Effector CD8-positive, alpha-beta T cell (primary cell): ENCODE data around the gene SEPTIN8.

Experiments
- DNase-seq: peaks from one replicate; lab custom pipeline; 2025; lab: John Stamatoyannopoulos, UW

Gene SEPTIN8

GRCh38 chr5:132748522-132749000, 28.5 kb downstream of the SEPTIN8 start:
- no peak for DNase-seq

- DNase-seq: no peak
These were observed 29.2 kb downstream of the SEPTIN8 start for GRCh38 chr5:132747616-132748440.

- DNase-seq: peak; percentile 48
These were observed 30.0 kb downstream of the SEPTIN8 start, which contains the start of gene CCNI2 for GRCh38 chr5:132746954-132747615. CCNI2 (plus strand) TSS chr5:132747426; CDS start chr5:132747496, 70 bp downstream.

GRCh38 chr5:132746592-132746953, 30.5 kb downstream of the SEPTIN8 start:
- DNase-seq: no peak

- no peak for DNase-seq
These were observed 32.4 kb downstream of the SEPTIN8 start for GRCh38 chr5:132744659-132745058.

GRCh38 chr5:132742626-132743025, 34.4 kb downstream of the SEPTIN8 start:
- DNase-seq: no peak

GRCh38 chr5:132742158-132742557, 34.9 kb downstream of the SEPTIN8 start:
- no peak for DNase-seq

- DNase-seq: no peak
These were observed 37.8 kb downstream of the SEPTIN8 start for GRCh38 chr5:132739232-132739631.

- no peak for DNase-seq
These were observed 38.9 kb downstream of the SEPTIN8 start for GRCh38 chr5:132737982-132738681.

GRCh38 chr5:132736853-132737833, 39.9 kb downstream of the SEPTIN8 start, which contains the start of gene KIF3A:
KIF3A (minus strand) TSS chr5:132737546; CDS start chr5:132737419, 127 bp downstream.
- DNase-seq: peak; percentile 96

GRCh38 chr5:132734687-132735086, 42.4 kb downstream of the SEPTIN8 start:
- no peak for DNase-seq

GRCh38 chr5:132733499-132734148, 43.4 kb downstream of the SEPTIN8 start:
- no peak for DNase-seq

- no peak for DNase-seq
These were observed 47.1 kb downstream of the SEPTIN8 start for GRCh38 chr5:132729896-132730295.

- DNase-seq: no peak
These were observed 51.3 kb downstream of the SEPTIN8 start for GRCh38 chr5:132725745-132726144.

- no peak for DNase-seq
These were observed 58.3 kb downstream of the SEPTIN8 start for GRCh38 chr5:132718544-132719312.

GRCh38 chr5:132714456-132715307, 62.4 kb downstream of the SEPTIN8 start:
- DNase-seq: no peak

- DNase-seq: no peak
These were observed 68.4 kb downstream of the SEPTIN8 start for GRCh38 chr5:132708645-132709044.

- no peak for DNase-seq
These were observed 72.2 kb downstream of the SEPTIN8 start for GRCh38 chr5:132704875-132705274.
